SK-N-SH (cell line): Measurements from ENCODE around the gene EGFLAM.

Source experiments
- MEF2A ChIP-seq: IDR thresholded peaks from 2 replicates; pipeline ENCODE4 v1.4.0; 2012; ENCODE audit warnings: low read depth, borderline replicate concordance
- MXI1 ChIP-seq: IDR thresholded peaks from 2 replicates; pipeline ENCODE4 v1.6.1; 2012; ENCODE audit warnings: mild to moderate bottlenecking, low read depth, low read length, improper control_type of control experiment
- POLR2AphosphoS5 ChIP-seq: IDR thresholded peaks from 2 replicates; pipeline ENCODE4 v1.6.1; 2012; ENCODE audit warnings: low read depth, low read length
- REST ChIP-seq: IDR thresholded peaks from 2 replicates; pipeline ENCODE4 v1.6.1; 2012; ENCODE audit warnings: mild to moderate bottlenecking, low read depth, low read length, moderate library complexity
- SMC3 ChIP-seq: IDR thresholded peaks from 2 replicates; pipeline ENCODE4 v1.6.1; 2012; ENCODE audit warnings: low read depth, low read length, improper control_type of control experiment
- USF1 ChIP-seq: IDR thresholded peaks from 2 replicates; pipeline ENCODE4 v1.4.0; 2012; ENCODE audit warnings: low read depth, borderline replicate concordance
- YY1 ChIP-seq: IDR thresholded peaks from 2 replicates; pipeline ENCODE4 v1.4.0; 2012; ENCODE audit warnings: low read depth, mild to moderate bottlenecking
- TF ChIP-seq, protein P1 (sequence below): fragments of 200-600 bp; sonication (generic); IDR thresholded peaks from 2 replicates; pipeline ENCODE4 v1.6.1; 2017; ENCODE audit warnings: antibody characterized with exemption, mild to moderate bottlenecking, moderate library complexity

GRCh38 chr5:38478878-38479277 lies 220.5 kb downstream of the EGFLAM start:
- TF ChIP-seq POLR2AphosphoS5 (no peak), REST (no peak), SMC3 (no peak), MEF2A (no peak), YY1 (no peak), USF1 (no peak), MXI1 (no peak)
- TF ChIP-seq, protein P1, sequence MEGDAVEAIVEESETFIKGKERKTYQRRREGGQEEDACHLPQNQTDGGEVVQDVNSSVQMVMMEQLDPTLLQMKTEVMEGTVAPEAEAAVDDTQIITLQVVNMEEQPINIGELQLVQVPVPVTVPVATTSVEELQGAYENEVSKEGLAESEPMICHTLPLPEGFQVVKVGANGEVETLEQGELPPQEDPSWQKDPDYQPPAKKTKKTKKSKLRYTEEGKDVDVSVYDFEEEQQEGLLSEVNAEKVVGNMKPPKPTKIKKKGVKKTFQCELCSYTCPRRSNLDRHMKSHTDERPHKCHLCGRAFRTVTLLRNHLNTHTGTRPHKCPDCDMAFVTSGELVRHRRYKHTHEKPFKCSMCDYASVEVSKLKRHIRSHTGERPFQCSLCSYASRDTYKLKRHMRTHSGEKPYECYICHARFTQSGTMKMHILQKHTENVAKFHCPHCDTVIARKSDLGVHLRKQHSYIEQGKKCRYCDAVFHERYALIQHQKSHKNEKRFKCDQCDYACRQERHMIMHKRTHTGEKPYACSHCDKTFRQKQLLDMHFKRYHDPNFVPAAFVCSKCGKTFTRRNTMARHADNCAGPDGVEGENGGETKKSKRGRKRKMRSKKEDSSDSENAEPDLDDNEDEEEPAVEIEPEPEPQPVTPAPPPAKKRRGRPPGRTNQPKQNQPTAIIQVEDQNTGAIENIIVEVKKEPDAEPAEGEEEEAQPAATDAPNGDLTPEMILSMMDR, result no peak
